Lung (tissue), 12 donors: ENCODE measurements around the gene BPIFB6. TPM values are rescaled to one million over a fixed set of nuclear protein-coding genes. Genes with fewer than 3 reads are reported as not detected.

Experiments used
- ATAC-seq: fragments of 200-7000 bp; cut with Tn5 transposase; one replicate; pipeline ENCODE4 v1.9.1; 2020; ENCODE audit warnings: moderate number of reproducible peaks; ENCODE audit not compliant: insufficient read depth, low FRiP score
- DNase-seq, 3 donors: peaks; one replicate each; pipeline ENCODE4 v3.0.0-alpha.2; 2013 to 2017
- H3K27ac ChIP-seq, 2 donors: one replicate each; pipeline ENCODE4 v1.5.1; 2013; ENCODE audit warnings: mild to moderate bottlenecking in 2 of 2, moderate library complexity in 2 of 2, control low read depth in 1 of 2, inconsistent platforms in 1 of 2, low read depth in 1 of 2, low read length in 1 of 2
- H3K27me3 ChIP-seq, 3 donors: one replicate each; pipeline ENCODE4 v1.5.1; 2013; ENCODE audit warnings: low read length in 2 of 3; ENCODE audit not compliant: control insufficient read depth in 3 of 3, insufficient read depth in 3 of 3
- H3K36me3 ChIP-seq, 4 donors: one replicate each; pipeline ENCODE4 v1.5.1; 2013; ENCODE audit warnings: low read length in 4 of 4, mild to moderate bottlenecking in 1 of 4, moderate library complexity in 1 of 4; ENCODE audit not compliant: control insufficient read depth in 4 of 4, insufficient read depth in 4 of 4
- H3K4me1 ChIP-seq, 5 donors: one replicate each; pipeline ENCODE4 v1.5.1; 2013; ENCODE audit warnings: low read length in 5 of 5, mild to moderate bottlenecking in 2 of 5, moderate library complexity in 1 of 5; ENCODE audit not compliant: control insufficient read depth in 5 of 5, insufficient read depth in 5 of 5
- H3K4me3 ChIP-seq: one replicate; pipeline ENCODE4 v1.5.1; 2013; ENCODE audit warnings: mild to moderate bottlenecking, control low read depth, moderate library complexity
- H3K9ac ChIP-seq, 2 donors: one replicate each; pipeline ENCODE4 v1.5.1; 2013; ENCODE audit warnings: low read length in 2 of 2, control low read depth in 1 of 2; ENCODE audit not compliant: insufficient read depth in 1 of 2
- H3K9me3 ChIP-seq, 4 donors: one replicate each; pipeline ENCODE4 v1.5.1; 2013; ENCODE audit warnings: low read length in 3 of 4, mild to moderate bottlenecking in 1 of 4, moderate library complexity in 1 of 4; ENCODE audit not compliant: control insufficient read depth in 4 of 4, insufficient read depth in 3 of 4
- CTCF ChIP-seq: IDR thresholded peaks from 2 replicates; pipeline ENCODE4 v1.5.1; 2012; ENCODE audit warnings: mild to moderate bottlenecking; ENCODE audit errors: control extremely low read depth, extremely low read depth
- WGBS, 2 donors: extraction: QIAGEN DNeasy Blood & Tissue Kit; methylation state at CpG; one replicate each; pipeline ENCODE4 v1.1.7; 2013; 5-methylcytosine and 5-hydroxymethylcytosine counted together
- polyA plus RNA-seq, 2 donors: library from polyadenylated mRNA; stranded (reverse); fragments of 200-250 nt; gene quantifications; one replicate each; pipeline ENCODE4 v1.2.1, GENCODE V29; 2013
- total RNA-seq, 2 donors: library from RNA; depleted of rRNA in 1 of 2; stranded (reverse); fragments of >200 nt in 1 of 2; gene quantifications; one replicate each; pipeline ENCODE4 v1.2.1, GENCODE V29; 2014 to 2021
- donor health status: control.
- donor health status: control.
- donor health status: Bipolar disorder and iron deficiency.
- donor health status: healthy.
- donor health status: DM: yes; HTN: yes; CAD: no.

BPIFB6 gene
- total and polyA plus RNA-seq, 4 donors = not detected

- WGBS, 2 donors = 76 to 89% methylated on average over 18 of the region's 18 CpGs
- H3K9ac ChIP-seq = no peak overlapping the region
- no peaks in the 10 kb centered on the region for H3K9me3 ChIP-seq
Observed at GRCh38 chr20:32986331-32986966, 45.0 kb upstream of the BPIFB6 start.

GRCh38 chr20:32987044-32987825 lies 44.2 kb upstream of the BPIFB6 start:
- peaks cover 0 to 6% (median 0%) of the 10 kb centered on the region in 5 donors for H3K4me1 ChIP-seq
- no peak for DNase-seq
- no peak overlapping the region for H3K4me3 ChIP-seq
- no peak for TF ChIP-seq CTCF
- H3K9ac ChIP-seq = no peak overlapping the region
- H3K27me3 ChIP-seq = peaks cover 0 to 3% (median 0%) of the 10 kb centered on the region in 3 donors
- H3K27ac ChIP-seq = no peak overlapping the region
- WGBS, 2 donors = 85 to 95% methylated on average over 11 of the region's 11 CpGs
- H3K9me3 ChIP-seq = no peaks in the 10 kb centered on the region
- ATAC-seq = no peak
- no peaks in the 10 kb centered on the region for H3K36me3 ChIP-seq

More at GRCh38 chr20:32986331-32986966, 45.0 kb upstream of the BPIFB6 start:
- H3K27ac ChIP-seq = no peak overlapping the region
- no peaks in the 10 kb centered on the region for H3K36me3 ChIP-seq
- H3K27me3 ChIP-seq = peaks cover 0 to 3% (median 0%) of the 10 kb centered on the region in 3 donors
- ATAC-seq (no peak), DNase-seq (no peak)
- TF ChIP-seq CTCF = no peak
- H3K4me3 ChIP-seq = no peak overlapping the region
- peaks cover 0 to 6% (median 0%) of the 10 kb centered on the region in 5 donors for H3K4me1 ChIP-seq

- H3K27ac ChIP-seq = no peak overlapping the region
- H3K4me1 ChIP-seq = peaks cover 0 to 2% (median 0%) of the 10 kb centered on the region in 5 donors
- H3K9ac ChIP-seq = no peak overlapping the region
- no peak for DNase-seq
- no peak for TF ChIP-seq CTCF
- ATAC-seq = no peak
- H3K9me3 ChIP-seq = no peaks in the 10 kb centered on the region
- no peaks in the 10 kb centered on the region for H3K36me3 ChIP-seq
- no peak overlapping the region for H3K4me3 ChIP-seq
- WGBS, 2 donors = 77 to 89% methylated on average over 16 of the region's 16 CpGs
- H3K27me3 ChIP-seq = peaks cover 0 to 3% (median 0%) of the 10 kb centered on the region in 3 donors
Observed at GRCh38 chr20:32988008-32988407, 43.4 kb upstream of the BPIFB6 start.
